Right forelimb (tissue), 1 donor: ENCODE measurements around the gene ACTL10.
A peak's percentile ranks its signal among the peaks of the same experiment; 100 is the strongest.
"Not testable (repeated sequence)": the region's sequence is repeated elsewhere in the genome, so short reads cannot be mapped to it uniquely, and the experiment has no call there.

ENCODE experiments used
- DNase-seq: peaks from one replicate; pipeline ENCODE4 v3.0.0-alpha.2; 2018

Gene ACTL10

GRCh38 chr20:33679758-33680485 lies 13.2 kb downstream of the ACTL10 start:
- DNase-seq, result no peak

GRCh38 chr20:33680686-33681085 lies 13.9 kb downstream of the ACTL10 start:
- DNase-seq, result no peak

GRCh38 chr20:33681288-33681687 lies 14.5 kb downstream of the ACTL10 start:
- DNase-seq, result no peak

- DNase-seq, result no peak
These were observed 15.1 kb downstream of the ACTL10 start for GRCh38 chr20:33681728-33682353.

GRCh38 chr20:33684533-33685327 lies 18.0 kb downstream of the ACTL10 start:
- DNase-seq, result no peak

- DNase-seq, result peak; percentile 65
These were observed 18.8 kb downstream of the ACTL10 start for GRCh38 chr20:33685328-33686099.

- peak; percentile 96 for DNase-seq
These were observed 19.6 kb downstream of the ACTL10 start, which contains the start of gene E2F1 for GRCh38 chr20:33686100-33686983. E2F1 (minus strand) TSS chr20:33686385; CDS start chr20:33686264, 121 bp downstream.

- DNase-seq, result no peak
These were observed 20.2 kb downstream of the ACTL10 start for GRCh38 chr20:33686984-33687366.

- DNase-seq, result no peak
These were observed 20.7 kb downstream of the ACTL10 start for GRCh38 chr20:33687370-33687915.

- DNase-seq, result no peak
These were observed 21.5 kb downstream of the ACTL10 start for GRCh38 chr20:33687993-33688937.

GRCh38 chr20:33688938-33689424 lies 22.2 kb downstream of the ACTL10 start:
- no peak for DNase-seq

GRCh38 chr20:33689493-33689892 lies 22.8 kb downstream of the ACTL10 start:
- DNase-seq, result no peak

- DNase-seq, result no peak
These were observed 23.2 kb downstream of the ACTL10 start for GRCh38 chr20:33689973-33690372.

- no peak for DNase-seq
These were observed 26.5 kb downstream of the ACTL10 start for GRCh38 chr20:33693289-33693688.

- peak; percentile 78 for DNase-seq
These were observed 27.2 kb downstream of the ACTL10 start for GRCh38 chr20:33693741-33694638.

GRCh38 chr20:33694639-33695012 lies 27.9 kb downstream of the ACTL10 start:
- DNase-seq, result no peak

GRCh38 chr20:33696448-33696847 lies 29.7 kb downstream of the ACTL10 start:
- DNase-seq, result no peak

GRCh38 chr20:33697129-33697528 lies 30.4 kb downstream of the ACTL10 start:
- peak; percentile 62 for DNase-seq

- DNase-seq, result not testable (repeated sequence)
These were observed 32.2 kb downstream of the ACTL10 start for GRCh38 chr20:33698966-33699365.
